A549 treated with CpdA at 1 μM for 4 hours (cell line): Measurements from ENCODE around the gene LGALS1. TPM values are rescaled to one million over a fixed set of nuclear protein-coding genes. Genes with fewer than 3 reads are reported as not detected.

Source experiments
- total RNA-seq: library from RNA; stranded (reverse); fragments of 200-300 nt; extraction: Qiagen RNA extraction; gene quantifications from 5 replicates; pipeline ENCODE4 v1.2.3, GENCODE V29; 2022; ENCODE audit warnings: low read depth

The LGALS1 gene
- total RNA-seq = 1,299 to 1,423 TPM (median 1,303 TPM) in 5 replicates

DNA sequence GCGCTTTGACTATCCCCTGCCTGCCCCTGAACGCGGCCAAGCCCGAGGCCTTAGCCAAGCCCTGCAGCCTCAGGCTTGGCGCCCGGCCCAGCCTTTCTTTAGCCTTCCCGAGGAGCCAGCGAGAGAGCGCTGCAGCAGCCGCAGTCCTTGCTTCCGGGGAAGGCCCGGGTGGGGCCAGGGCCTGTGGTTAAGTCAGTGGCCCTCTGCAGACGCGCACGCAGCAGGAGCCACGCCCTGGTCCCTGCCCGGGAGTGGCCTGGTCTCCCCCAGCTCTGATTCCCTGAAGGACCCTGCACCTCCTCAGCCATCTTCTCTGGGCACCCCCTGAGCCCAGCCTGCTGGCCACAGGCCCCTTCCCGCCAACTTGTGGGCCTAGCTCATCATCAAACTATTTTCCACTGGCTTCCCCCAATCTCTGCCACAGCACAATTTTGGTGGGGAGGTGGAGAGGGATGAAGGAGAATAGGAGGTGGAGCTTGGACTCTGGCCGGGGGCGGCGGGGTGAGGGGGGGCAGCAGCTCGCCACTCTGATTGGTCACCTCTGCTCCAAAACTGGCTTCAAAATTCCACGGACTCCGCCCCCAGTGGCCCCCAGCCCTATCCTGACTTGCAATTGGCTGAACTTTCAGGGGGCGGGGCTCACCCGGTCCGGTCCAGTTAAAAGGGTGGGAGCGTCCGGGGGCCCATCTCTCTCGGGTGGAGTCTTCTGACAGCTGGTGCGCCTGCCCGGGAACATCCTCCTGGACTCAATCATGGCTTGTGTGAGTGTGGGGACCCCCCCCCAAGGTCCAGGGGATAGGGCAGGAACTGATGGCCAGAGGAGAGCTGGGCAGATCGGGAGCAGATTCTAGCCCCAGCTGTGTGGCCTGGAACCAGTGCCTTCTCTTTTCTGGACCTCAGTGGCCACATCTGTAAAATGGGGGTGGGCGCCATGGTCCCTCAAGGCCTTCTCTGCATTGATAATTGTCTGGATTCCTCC lies at the start of gene LGALS1:
TSS of gene LGALS1 (plus strand) at position 686 of the 979 bp plus-strand sequence. CDS start at position 753, 67 bp downstream.

DNA sequence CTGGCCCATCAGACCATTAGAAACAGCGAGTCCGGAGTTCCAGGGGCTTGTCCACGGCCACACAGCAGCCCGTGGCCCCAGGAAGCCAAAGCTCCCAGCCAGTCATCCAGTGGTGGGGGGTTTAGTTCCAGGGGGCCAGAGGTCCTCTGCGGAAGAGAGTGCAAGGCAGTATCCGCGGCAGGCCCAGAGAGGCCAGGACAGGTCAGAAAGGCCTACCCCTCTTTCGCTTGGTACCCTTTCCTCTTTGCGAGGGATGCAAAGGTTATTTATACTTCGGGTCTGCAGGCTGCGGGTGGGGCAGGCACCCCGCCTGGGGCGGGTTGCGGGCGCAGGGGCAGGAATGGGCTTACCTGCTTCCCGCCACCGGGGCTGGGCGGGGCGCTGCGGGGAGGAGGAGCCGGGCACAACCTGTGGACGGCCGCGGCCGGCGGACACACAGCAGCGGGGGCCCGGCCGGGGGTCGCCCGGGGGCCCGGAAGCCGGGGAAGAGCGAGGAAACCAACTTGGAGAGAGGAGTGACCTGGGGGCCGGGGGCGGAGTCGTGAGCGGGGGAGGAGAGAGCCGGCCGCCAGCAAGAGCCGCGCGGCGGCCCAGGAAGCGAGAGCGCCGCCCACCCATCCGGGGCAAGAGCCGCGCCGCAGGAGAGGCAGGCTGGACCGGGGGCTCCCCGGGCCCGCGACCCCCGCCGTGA lies 36.2 kb upstream of the LGALS1 start, which contains the start of gene SH3BP1:
TSS of gene SH3BP1 (plus strand) at position 600 of the 691 bp plus-strand sequence. CDS start 119 bp downstream, outside the sequence.

GRCh38 chr22:37658133-37659065 lies 17.0 kb upstream of the LGALS1 start, which contains the start of gene PDXP:
TSS of gene PDXP (plus strand) at chr22:37658723. CDS start at chr22:37658783, 60 bp downstream.

DNA sequence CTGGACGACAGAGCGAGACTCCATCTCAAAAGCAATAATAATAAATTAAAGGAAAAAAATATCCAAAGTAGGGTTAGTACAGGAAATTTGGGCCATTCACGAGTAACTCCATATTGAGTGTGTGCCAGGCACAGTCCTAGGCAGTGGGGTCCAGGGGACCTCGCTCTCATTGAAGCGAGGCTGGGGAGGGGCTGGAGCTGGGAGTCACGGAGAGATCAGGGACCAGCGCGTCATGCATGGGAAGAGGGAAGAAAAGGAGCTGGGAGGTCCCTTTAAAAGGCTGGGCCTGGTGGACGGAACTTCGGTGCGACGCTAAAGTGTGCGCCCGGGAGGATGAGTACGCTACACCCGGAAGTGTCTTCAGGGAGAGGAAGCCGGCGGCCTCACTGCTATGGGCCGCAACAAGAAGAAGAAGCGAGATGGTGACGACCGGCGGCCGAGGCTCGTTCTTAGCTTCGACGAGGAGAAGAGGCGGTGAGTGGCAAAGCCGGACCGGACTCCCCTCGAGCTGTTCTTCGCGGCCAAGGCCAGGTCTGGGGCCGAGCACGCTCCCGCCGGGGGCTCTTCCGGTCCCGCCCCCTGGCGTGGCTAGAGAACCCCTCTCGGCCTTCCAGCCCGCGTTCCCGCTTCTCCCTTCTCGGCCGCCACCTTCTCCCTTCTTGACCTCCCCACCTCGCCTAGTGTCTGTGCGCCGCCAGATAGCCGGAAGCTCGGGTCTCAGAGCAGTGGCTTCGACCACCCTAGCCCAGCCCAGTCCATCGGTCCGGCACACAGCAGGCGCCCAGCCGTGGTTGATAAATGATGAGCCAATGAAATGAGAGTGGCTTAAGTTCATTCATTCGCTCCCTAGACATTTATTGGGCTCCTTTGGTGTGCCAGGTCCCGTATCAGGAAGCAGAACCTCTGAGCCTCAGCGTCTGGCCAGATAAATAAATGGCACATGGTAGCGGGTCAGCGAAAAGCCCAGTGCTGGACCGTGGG lies 10.9 kb downstream of the LGALS1 start, which contains the start of gene NOL12:
TSS of gene NOL12 (plus strand) at position 342 of the 981 bp plus-strand sequence. CDS start at position 392, 50 bp downstream.

DNA sequence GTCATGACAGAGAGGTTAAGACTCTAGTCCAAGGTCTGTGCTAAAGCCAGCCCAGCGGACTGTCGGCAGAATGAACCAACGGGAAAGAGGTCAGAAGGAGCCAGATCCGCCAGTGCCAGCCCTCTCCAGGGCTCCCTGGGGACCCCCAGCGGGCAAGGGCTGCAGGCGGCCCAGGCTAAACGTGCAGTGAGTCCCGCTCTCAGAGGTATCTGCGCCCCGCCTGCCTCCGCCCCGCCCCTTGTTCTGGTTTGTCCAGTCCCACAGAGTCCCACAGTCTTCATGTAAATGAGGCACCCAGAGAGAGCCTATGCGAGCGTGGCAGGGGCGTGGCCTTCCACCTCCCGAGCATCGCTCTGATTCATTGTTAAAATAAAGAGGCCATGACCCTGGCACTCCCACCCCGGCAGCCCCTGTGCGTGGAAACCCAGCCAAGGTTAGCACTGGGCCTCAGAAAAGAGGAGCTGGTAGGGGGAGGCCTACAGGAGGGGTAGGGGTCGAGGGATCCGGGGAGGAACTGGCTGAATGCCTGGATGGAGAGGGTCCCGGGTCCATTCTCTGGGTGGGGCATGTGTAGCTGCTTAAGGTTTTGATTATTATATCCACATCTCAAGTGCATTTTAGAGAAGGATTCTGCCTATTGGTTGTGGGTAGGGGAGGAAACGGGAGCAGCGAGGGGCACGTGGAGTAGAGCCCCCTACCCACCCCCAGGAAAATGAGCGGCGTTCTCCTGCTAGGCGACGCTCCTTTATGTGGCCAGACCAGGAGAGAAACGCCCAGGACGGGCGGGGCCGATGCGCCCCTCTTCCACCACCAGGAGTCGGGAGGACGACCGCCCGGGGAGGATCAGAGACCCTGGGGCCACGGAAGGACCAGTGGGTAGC lies 21.5 kb downstream of the LGALS1 start, which contains the start of gene TRIOBP:
TSS of gene TRIOBP (plus strand) at position 392 of the 881 bp plus-strand sequence. CDS start 4,318 bp downstream, outside the sequence.

Other genes starting within 250 kb of the LGALS1 start
- 5.8 to 9.0 TPM (median 8.2 TPM) in 5 replicates for gene ELFN2, start 248.2 kb upstream of the LGALS1 start, total RNA-seq
- 1.5 to 3.2 TPM (median 2.5 TPM) in 5 replicates for gene MFNG, start 189.3 kb upstream of the LGALS1 start, total RNA-seq
- 32.3 to 40.9 TPM (median 34.9 TPM) in 5 replicates for gene CARD10, start 156.2 kb upstream of the LGALS1 start, total RNA-seq
- 27.2 to 39.2 TPM (median 36.6 TPM) in 5 replicates for gene CDC42EP1, start 115.2 kb upstream of the LGALS1 start, total RNA-seq
- gene LGALS2, start 95.5 kb upstream of the LGALS1 start, total RNA-seq = 0.27 to 0.45 TPM (median 0.34 TPM) in 4 of 5 replicates, not detected in the other
- gene GGA1, start 66.8 kb upstream of the LGALS1 start, total RNA-seq = 18.9 to 25.2 TPM (median 22.3 TPM) in 5 replicates
- 1.2 to 2.8 TPM (median 2.0 TPM) in 5 replicates for gene SH3BP1, start 36.0 kb upstream of the LGALS1 start, total RNA-seq
- gene PDXP, start 16.9 kb upstream of the LGALS1 start, total RNA-seq = 16.3 to 21.8 TPM (median 21.4 TPM) in 5 replicates
- 26.8 to 30.7 TPM (median 28.4 TPM) in 5 replicates for gene NOL12, start 10.7 kb downstream of the LGALS1 start, total RNA-seq
- 21.4 to 33.2 TPM (median 28.4 TPM) in 5 replicates for gene TRIOBP, start 21.4 kb downstream of the LGALS1 start, total RNA-seq
- 2.4 to 4.0 TPM (median 3.0 TPM) in 5 replicates for gene GCAT, start 132.3 kb downstream of the LGALS1 start, total RNA-seq
- not detected in 5 replicates for gene GALR3, start 147.7 kb downstream of the LGALS1 start, total RNA-seq
- 16.9 to 26.6 TPM (median 24.2 TPM) in 5 replicates for gene ANKRD54, start 168.7 kb downstream of the LGALS1 start, total RNA-seq
- 250 to 297 TPM (median 288 TPM) in 5 replicates for gene EIF3L, start 173.8 kb downstream of the LGALS1 start, total RNA-seq
- 16.2 to 21.3 TPM (median 16.8 TPM) in 5 replicates for gene MICALL1, start 230.7 kb downstream of the LGALS1 start, total RNA-seq